H54 (cell line): ENCODE data around the gene SUGCT.

Source experiments
- DNase-seq: peaks from one replicate; pipeline ENCODE4 v3.0.0; 2011; ENCODE audit warnings: low spot score, mixed read lengths; ENCODE audit not compliant: insufficient read length
- FAIRE-seq: peaks from 3 replicates; lab custom pipeline; 2011; peaks lifted over from hg19 to GRCh38; lab: Jason Lieb, UNC
- POLR2A ChIP-seq: IDR thresholded peaks from 2 replicates; pipeline ENCODE4 v1.6.1; 2011; ENCODE audit warnings: low read depth, mild to moderate bottlenecking, low read length

Gene SUGCT

DNA sequence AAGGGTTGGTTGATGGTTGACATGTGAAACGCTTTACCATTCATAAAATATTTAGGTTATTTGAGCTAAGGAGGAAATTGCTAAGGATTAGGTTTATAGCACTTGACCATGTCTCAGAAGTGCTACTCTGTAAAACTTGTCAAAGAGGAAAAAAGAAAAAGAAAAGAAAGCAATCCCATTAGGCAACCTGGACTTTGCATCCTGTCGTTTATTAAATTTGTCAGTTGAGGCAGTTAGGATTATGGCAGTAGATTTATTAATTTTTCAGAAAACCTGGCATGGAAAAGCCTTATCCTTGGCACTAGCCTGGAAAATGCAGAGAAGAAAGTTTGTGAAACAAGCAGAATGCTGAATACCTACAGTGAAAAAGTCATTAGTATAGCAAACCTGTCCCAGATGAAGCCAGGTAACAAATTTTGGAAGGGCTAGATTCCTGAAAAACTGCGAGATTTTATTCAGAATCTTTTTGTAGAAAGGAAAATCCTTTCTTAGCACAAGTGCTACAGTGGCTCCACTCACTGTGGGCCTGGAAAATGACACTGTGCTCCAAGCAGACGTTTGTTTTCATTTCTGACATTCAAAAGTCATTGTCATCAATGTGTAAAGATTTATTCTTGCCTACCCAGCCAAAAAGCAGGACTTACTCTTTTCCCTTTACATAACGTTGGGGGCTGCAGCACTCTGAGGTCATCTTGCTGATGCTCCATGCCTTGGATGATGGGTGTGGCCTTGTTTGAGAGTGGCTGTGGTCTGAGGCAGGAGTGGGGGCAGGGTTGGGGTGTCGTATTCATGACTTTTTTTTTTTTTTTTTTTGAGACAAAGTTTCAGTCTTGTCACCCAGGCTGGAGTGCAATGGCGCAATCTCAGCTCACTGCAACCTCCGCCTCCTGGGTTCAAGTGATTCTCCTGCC lies 664.9 kb downstream of the SUGCT start:
- FAIRE-seq, result no peak
- TF ChIP-seq POLR2A, result no peak

DNA sequence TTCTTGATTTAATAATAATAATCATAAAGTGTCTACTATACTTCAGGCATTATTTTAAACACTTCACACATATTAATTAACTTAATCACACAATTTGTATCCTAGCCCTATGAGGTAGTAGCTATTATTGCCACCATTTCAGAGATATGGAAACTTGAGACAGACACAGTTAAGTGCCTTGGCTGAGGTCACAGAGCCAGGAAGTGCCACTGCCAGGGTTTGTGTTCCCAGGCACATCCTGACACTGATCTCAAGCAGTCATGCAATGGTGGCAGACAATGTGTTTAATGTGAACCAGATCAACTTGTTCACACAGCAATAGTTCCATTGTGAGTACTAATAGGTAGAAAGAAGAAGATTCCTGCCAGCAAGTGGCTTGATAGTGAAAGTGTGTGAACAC lies 666.0 kb downstream of the SUGCT start:
- no peak for DNase-seq

More for the DNA sequence above, 664.9 kb downstream of the SUGCT start:
- no peak for DNase-seq

DNA sequence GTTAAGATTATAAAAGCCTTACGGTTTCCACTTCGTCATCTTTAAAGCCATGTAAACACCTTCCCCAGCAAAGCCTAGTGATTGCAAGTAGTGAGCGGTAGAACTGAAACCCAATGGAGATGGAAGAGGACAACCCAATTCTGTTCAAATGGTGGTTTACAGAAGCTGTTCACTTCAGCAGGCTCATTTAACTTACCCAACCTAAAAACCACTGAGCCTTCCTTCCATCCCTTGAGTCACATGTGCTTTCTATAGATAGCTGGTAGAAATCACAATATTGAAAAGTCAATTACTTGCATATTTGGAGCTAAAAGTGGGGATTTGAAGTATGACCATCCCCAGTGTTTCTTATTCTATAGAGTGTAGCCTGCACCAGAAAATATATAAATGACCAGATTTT lies 667.7 kb downstream of the SUGCT start:
- DNase-seq (no peak), FAIRE-seq (no peak)
- no peak for TF ChIP-seq POLR2A

More for the DNA sequence above, 666.0 kb downstream of the SUGCT start:
- TF ChIP-seq POLR2A, result no peak
- FAIRE-seq, result no peak

DNA sequence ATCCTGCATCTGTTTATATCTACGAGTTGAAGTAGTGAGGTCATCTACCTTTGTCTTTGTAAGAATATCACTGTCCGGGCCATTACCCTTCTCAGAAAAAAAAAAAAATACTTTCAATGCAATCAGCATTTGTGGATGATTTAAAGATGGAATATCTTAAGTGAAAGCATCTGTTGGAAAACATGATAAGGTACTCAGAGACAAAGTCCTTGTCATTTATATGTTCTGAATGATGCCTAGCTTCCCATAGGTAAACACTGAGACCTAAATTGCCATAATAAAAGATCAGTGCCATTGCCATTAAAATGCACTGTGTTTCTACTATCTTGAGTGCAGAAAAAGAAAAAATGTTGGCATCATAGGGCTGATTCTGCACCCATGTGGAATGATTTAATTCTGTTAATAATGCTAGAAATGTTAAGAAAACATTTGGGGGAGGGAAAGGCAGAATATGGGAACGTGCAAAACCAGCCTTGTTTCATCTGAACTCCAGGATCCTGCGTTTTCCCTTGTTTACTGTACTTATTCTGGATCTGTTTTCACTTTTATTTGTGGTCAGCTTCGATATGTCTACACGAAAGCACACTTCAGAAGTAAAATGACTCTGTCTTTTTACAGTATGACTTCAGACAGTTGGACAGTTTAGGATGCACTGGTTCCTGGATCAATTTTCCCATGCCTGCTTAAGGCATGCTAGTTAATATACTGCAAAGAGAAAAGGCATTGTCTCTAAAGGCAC lies 669.8 kb downstream of the SUGCT start:
- TF ChIP-seq POLR2A, result no peak
- DNase-seq, result no peak
- FAIRE-seq, result no peak

DNA sequence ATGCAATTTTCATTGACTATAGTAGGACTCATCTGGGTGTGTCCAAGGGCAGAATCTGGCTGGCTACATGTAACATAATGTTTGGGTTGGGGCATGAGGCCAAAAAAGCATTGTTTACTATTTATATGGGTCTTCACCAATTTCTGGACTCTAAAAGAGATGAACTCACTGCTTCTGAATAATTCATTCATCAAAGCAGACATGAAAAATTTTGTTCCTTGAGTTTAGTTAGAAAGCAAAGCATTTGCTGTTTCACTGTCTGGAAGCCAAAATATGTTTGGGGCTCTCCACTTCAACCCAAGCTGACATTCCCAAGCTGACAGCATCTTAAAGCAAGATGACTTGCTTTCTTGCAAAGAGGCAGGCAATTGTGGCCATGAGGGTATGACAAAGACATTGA lies 670.6 kb downstream of the SUGCT start:
- FAIRE-seq (no peak), DNase-seq (no peak)
- TF ChIP-seq POLR2A, result no peak

DNA sequence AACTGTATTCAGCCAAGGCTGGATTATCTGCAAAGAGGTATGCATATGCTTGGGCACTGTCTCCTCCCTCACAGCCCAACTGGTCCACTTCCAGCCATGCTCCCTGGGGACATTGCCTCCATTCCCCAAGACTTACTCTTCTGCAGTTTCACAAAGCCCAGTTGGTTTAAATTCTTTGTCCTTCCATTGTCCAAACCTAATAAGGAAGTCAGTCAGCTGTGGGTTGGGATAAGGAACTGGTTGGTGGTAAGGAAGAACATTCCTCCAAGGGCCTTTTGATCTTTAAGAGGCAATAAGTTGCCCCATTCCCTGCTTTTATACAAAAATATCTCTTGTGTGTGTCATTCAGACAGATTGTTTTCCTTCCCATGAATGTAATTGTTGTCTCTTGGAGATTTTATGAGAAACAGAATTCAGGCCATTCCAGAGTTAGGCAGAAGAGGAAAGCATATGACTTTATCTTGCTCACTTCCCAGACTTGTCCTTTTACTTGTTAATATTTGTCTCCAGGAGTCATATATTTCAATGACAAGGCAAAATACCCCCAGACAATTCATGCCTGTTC lies 673.7 kb downstream of the SUGCT start:
- FAIRE-seq (no peak), DNase-seq (no peak)
- no peak for TF ChIP-seq POLR2A

DNA sequence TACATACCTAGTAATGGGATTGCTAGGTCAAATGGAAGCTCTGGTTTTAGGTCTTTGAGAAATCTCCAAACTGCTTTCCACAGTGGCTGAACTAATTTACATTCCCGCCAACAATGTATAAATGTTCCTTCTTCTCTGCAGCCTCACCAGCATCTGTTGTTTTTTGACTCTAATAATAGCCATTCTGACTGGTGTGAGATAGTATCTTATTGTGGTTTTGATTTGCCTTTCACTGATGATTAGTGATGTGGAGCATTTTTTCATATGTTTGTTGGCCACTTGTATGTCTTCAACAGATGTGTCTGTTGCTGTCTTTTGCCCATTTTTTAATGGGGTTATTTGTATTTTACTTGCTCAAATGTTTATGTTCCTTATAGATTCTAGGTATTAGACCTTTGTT lies 675.5 kb downstream of the SUGCT start:
- TF ChIP-seq POLR2A, result no peak
- DNase-seq (no peak), FAIRE-seq (no peak)

DNA sequence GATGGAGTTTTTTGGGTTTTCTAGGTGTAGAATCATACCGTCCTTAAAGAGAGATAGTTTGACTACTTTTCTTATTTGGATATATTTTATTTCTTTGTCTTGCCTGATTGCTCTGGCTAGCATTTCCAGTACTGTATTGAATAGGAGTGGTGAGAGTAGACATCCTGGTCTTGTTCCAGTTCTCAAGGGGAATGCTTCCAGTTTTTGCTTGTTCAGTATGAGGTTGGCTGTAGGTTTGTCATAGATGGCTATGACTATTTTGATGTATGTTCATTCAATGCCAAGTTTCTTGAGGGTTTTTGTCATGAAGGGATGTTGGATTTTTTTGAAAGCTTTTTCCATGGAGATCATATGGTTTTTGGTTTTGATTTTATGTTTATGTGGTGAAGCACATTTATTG lies 676.9 kb downstream of the SUGCT start:
- no peak for DNase-seq
- FAIRE-seq, result no peak
- no peak for TF ChIP-seq POLR2A

DNA sequence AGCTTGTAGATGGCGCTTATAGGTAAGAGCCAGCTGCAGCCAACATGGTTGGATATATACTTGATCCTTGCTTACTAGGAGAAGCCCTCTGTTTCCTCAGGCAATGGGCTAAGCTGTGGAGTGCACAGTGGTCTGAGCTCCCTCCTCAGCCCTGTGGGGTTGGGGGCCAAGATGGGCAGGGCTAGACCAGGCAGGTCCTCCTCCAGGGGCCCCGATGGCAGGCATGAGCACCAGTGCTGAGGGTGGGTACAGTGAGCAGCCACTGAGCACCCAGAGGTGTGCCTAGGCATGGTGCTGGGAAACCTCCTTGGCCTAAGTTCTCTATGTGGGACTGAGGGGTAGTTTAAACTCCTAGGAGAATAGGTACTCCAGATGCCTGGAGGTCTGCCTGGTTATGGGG lies 680.2 kb downstream of the SUGCT start:
- no peak for DNase-seq
- FAIRE-seq, result no peak
- no peak for TF ChIP-seq POLR2A

DNA sequence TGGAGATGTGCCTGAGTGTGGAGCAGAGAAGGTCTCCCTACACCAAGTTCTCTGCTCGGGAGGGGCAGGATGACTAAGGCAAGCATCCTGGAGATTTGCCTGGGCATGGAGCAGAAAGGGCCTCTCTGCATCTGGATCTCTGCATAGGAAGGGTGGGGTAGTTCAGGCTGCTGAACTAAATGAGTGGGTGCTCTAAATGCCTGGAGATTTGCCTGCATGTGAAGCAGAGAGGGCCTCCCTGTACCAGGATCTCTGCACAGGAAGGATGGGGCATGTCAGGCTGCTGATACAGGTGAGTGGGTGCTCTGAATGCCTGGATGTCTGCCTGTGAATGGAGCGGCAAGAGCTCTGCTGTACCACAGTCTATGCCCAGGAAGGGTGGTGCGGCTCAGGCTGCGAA lies 680.7 kb downstream of the SUGCT start:
- DNase-seq (no peak), FAIRE-seq (peak; percentile 48)
- no peak for TF ChIP-seq POLR2A

DNA sequence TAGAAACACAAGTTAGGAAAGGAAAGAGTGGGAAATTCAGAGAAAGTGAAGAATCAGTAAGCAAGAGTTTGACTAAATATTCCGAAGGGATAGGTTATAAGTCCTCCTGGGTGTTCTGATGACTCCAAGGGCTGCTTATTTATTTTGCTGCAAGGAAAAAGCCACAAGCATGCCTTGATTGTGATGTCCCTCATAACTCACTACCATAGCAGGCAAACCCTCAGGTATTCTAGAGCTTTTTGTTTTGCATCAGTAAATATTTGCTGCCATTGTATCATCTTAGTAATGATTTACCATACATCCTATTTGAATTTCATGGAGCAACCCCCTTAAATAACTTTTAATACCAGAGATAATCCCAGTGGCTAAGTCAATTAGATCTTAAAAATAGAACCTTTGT lies 688.1 kb downstream of the SUGCT start:
- DNase-seq (no peak), FAIRE-seq (no peak)
- TF ChIP-seq POLR2A, result no peak

DNA sequence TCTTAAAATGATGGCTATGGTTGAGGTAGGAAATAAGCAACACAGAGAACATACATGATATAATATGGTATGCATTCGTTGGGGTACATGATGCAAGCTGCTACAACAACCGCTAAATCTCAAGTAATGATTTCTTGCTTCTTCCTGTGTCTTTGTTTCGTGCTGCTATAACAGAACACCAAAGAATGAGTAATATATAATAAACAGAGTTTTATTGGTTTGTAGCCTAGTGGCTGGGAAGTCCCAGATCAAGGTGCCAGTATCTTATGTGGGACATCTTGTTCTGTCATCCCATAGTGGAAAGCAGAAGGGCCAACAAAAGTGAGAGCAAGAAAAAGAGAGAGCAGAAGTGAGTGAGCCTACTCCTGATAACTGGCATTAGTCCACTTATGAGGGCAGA lies 689.7 kb downstream of the SUGCT start:
- no peak for FAIRE-seq

DNA sequence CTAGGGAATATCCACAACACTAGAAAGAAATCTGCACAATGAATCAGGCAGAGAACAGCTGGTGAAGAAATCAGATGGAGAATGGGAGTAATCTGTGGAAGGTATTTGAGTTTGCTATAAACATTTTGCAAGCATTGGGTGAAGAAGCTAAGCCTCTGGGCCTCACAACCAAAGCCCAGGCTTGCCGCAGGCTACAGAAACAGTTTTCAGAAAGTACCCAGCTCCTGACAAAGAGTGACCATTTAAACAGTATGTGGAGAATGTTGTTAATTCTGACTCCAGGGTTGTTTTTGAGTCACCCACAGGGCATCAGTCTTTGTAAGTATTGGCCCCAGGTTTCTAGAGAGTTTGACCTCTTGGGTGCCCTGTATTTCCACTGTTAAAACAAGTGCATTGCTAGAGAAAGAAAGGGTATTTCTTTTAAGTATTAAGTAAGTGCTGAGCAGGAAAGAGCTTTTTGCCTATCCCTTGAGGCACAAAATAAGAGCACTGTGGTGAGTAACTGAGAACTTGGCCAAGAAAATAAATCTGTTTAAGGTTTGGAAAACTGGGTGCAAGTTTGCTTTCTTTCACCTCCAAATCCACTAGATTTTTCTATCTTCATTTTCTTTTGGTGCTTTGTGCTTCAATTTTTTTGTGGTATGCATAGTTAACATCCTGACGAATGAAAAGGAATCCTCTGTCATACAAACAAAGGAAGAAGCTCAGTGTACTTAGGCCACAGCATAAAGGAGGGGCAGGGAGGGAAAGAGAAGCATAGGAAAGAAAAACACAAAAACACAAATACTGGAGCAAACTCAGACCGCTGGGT lies 691.8 kb downstream of the SUGCT start:
- FAIRE-seq (no peak), DNase-seq (no peak)
- TF ChIP-seq POLR2A, result no peak

More for the DNA sequence above, 689.7 kb downstream of the SUGCT start:
- no peak for DNase-seq
- TF ChIP-seq POLR2A, result no peak
